Activated naive CD4-positive, alpha-beta T cell treated with Interleukin-2 at 50 U/mL for 16 hours (primary cell): ENCODE data around the gene DHFR2.
A peak's percentile ranks its signal among the peaks of the same experiment; 100 is the strongest.
"Not testable (repeated sequence)": the region's sequence is repeated elsewhere in the genome, so short reads cannot be mapped to it uniquely, and the experiment has no call there.

Source experiments
- DNase-seq: peaks from one replicate; pipeline ENCODE4 v3.0.0-alpha.2; 2020

The DHFR2 gene

GRCh38 chr3:94062513-94063404 lies at the start of gene DHFR2, which contains the start of gene NSUN3:
TSS of gene DHFR2 (minus strand) at chr3:94062916. CDS start at chr3:94061511, 1,405 bp downstream.
TSS of gene NSUN3 (plus strand) at chr3:94063061. CDS start at chr3:94063127, 66 bp downstream.
- peak; percentile 80 for DNase-seq

GRCh38 chr3:94110854-94111253 lies 48.1 kb upstream of the DHFR2 start:
- DNase-seq: no peak

GRCh38 chr3:94110232-94110631 lies 47.5 kb upstream of the DHFR2 start:
- DNase-seq: not testable (repeated sequence)

- DNase-seq: no peak
Measured at GRCh38 chr3:94106268-94106667, 43.6 kb upstream of the DHFR2 start.

- DNase-seq: no peak
Measured at GRCh38 chr3:94101860-94102259, 39.1 kb upstream of the DHFR2 start.

GRCh38 chr3:94099311-94099710 lies 36.6 kb upstream of the DHFR2 start:
- no peak for DNase-seq

GRCh38 chr3:94098452-94098851 lies 35.7 kb upstream of the DHFR2 start:
- no peak for DNase-seq

GRCh38 chr3:94095111-94095510 lies 32.4 kb upstream of the DHFR2 start:
- no peak for DNase-seq

- DNase-seq: no peak
Measured at GRCh38 chr3:94093151-94093550, 30.4 kb upstream of the DHFR2 start.

GRCh38 chr3:94092086-94092485 lies 29.4 kb upstream of the DHFR2 start:
- DNase-seq: no peak

- DNase-seq: no peak
Measured at GRCh38 chr3:94089126-94089525, 26.4 kb upstream of the DHFR2 start.

GRCh38 chr3:94083261-94083660 lies 20.5 kb upstream of the DHFR2 start:
- no peak for DNase-seq

- DNase-seq: no peak
Measured at GRCh38 chr3:94082391-94082937, 19.7 kb upstream of the DHFR2 start.

- no peak for DNase-seq
Measured at GRCh38 chr3:94081884-94082283, 19.2 kb upstream of the DHFR2 start.

GRCh38 chr3:94080552-94080951 lies 17.8 kb upstream of the DHFR2 start:
- not testable (repeated sequence) for DNase-seq

- no peak for DNase-seq
Measured at GRCh38 chr3:94076055-94076454, 13.3 kb upstream of the DHFR2 start.

- no peak for DNase-seq
Measured at GRCh38 chr3:94071713-94072284, 9.1 kb upstream of the DHFR2 start.

- no peak for DNase-seq
Measured at GRCh38 chr3:94070341-94070911, 7.7 kb upstream of the DHFR2 start.

- DNase-seq: no peak
Measured at GRCh38 chr3:94069194-94069813, 6.6 kb upstream of the DHFR2 start.

GRCh38 chr3:94066506-94067500 lies 4.1 kb upstream of the DHFR2 start:
- DNase-seq: no peak

- no peak for DNase-seq
Measured at GRCh38 chr3:94065819-94066480, 3.2 kb upstream of the DHFR2 start.
